GM11168 (cell line): ENCODE data around the gene WDTC1.

Experiments used
- in situ Hi-C: fragments of 300-500 bp; cut with MboI; formaldehyde crosslinking; loops from one replicate; pipeline ENCODE4 v1.12.0; 2022; ENCODE audit warnings: low sequenced_read_pairs; ENCODE audit not compliant: unreplicated experiment

The WDTC1 gene

DNA sequence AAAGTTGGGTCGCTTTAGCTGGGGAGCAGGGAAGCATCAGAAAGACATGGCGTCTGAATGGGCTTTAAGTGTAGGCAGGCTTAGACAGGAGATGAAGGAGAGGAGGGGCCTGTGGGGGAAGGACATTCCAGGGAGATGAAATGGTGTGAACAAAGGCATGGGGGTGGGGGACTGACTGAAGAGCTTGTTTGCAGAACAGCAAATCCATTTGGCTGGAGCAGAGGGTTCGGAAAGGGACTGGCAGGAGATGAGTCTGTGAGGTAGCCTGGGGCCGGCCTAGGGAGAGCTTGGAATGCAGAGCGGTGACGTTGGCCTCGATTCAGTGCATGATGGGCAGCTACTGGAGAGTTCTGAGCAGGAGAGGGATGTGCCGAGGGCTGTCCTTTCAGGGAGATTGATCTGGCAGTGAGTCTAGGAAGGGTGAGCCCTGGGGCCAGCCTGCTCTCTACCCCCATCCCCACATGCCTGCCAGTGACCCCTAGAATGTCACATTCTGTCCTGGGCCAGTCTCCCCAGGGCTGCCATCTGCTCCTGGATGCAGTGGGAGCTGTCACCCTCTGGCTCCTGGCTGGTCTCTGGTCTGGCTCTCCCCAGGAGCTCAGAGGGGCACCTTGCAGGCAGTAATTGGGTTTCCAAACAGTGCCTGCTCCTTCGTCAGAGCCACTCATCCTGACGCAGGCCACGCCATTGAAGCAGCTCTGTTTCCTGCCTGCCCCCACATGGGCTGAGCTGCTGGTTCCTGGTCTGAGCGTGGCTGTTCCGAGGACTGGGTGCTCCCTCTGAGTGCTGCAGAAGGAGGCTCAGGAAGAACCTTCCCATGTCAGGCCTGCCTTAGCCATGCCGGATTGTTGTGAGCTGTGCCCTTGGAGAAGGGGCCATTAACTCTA lies 65.2 kb downstream of the WDTC1 start:
- in situ Hi-C loops: loop anchor here (5.0 kb wide), 1 partner anchor 88 kb away; no protein-coding TSS in a partner anchor

DNA sequence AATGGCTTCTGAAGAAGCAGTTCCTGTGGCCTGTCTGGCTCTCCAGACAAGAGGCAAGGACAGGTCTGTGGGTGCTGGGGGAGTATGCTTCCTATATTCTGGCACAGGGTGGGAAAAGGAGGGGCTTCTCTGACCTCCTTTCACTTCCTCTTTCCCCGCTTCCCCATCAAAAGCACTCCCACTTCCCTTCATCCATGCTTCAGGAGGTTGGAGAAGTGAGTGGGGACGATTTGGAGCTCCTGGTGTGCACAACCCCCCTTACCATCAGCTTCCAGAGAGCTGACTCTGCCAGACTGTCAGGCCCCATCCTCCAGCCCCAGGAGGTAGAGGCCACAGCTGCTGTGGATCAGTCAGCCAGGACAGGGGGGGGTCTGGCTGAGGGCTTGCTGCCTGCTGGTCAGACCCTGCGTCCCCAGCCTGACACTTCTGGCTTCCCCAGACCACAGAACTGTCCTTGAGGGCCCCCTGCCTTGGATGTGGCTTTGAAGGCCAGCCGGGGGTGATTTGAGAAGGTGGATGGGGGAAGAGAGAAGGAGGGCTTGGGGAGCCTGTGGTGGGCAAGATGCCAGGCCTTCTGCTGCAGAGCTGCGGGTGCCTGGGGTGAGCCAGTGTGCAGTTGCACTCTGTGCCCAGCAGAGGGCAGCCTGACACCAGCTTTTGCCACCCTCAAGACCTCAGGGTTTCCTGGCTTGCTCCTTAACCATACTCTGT lies 66.1 kb downstream of the WDTC1 start:
- in situ Hi-C loops: loop anchor here (5.0 kb wide), 1 partner anchor 87 kb away; no protein-coding TSS in a partner anchor

DNA sequence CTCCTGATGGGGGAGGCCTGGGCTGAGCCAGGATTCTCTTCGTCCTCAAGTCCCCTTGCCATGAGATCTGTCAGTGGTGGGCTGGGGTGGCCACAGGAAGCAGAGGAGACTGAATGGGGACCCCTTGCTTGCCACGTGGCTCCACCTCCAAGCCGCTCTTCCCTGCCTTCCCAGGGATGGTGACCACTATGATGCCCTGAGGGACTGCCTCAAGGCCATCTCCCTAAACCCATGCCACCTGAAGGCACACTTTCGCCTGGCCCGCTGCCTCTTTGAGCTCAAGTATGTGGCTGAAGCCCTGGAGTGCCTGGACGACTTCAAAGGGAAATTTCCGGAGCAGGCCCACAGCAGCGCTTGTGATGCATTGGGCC lies 66.6 kb downstream of the WDTC1 start:
- in situ Hi-C loops: loop anchor here (5.0 kb wide), 1 partner anchor 86 kb away; no protein-coding TSS in a partner anchor

DNA sequence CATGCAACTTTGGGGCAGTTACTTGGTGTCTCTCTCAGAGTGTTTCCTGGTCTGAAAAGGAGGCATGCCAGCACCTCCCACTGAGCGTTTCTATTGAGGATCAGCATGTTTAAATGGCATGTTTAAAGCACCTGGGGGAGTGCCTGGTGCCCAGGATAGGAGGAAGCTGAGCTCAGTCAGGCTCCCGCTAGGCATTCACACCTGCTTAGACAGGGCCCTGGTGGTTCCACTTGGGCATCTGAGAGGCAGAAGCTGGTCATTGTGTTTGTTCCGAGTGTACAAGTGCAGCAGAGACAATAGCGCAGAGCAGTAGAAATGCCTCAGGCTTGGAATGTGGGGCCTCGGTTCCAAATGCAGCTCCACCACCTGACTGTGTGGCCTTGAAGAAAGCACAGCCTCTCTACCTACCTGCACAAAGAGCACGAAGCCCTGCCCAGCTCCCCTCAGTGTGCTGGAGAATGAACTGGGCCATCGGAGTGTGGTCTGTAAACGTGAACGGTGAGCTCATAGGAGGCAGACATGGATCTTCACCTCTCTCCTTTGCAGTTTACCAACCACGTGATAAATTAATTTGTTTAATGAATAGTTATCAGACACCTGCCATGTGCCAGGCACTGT lies 67.3 kb downstream of the WDTC1 start:
- in situ Hi-C loops: loop anchor here (5.0 kb wide), 1 partner anchor 86 kb away; no protein-coding TSS in a partner anchor

DNA sequence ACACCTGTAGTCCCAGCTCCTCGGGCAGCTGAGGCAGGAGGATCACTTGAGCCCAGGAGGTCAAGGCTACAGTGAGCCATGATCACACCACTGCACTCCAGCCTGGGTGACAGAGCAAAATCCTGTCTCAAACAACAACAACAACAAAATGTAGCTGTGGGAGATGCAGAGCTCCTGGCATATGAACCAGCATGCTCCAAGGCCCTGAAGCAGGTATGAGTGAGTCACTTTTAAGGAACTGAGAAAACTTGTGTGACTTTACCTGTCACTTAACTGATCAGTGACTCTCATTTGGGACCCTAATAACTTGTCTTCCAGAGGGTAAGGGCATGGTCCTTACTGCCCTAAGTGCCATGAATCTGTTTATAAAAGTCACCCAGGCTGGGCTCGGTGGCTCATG lies 68.2 kb downstream of the WDTC1 start:
- in situ Hi-C loops: loop anchor here (5.0 kb wide), 1 partner anchor 85 kb away; no protein-coding TSS in a partner anchor

DNA sequence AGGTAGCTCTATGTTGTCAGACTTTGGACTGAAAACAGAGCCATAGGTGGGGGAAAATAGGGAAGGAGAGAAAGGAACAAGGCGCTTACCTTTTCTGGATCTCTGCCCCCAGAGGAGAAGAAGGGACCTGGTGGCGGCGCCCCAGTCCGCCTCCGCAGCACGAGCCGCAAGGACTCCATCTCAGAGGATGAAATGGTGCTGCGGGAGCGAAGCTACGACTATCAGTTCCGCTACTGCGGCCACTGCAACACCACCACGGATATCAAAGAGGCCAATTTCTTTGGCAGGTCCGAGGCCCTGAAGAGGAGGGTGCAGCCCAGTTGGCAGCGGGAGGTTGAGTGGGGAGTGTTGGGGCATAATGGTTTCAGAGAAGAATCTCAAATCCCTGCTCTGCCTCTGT lies 69.1 kb downstream of the WDTC1 start:
- in situ Hi-C loops: loop anchor here (5.0 kb wide), 1 partner anchor 84 kb away; no protein-coding TSS in a partner anchor

DNA sequence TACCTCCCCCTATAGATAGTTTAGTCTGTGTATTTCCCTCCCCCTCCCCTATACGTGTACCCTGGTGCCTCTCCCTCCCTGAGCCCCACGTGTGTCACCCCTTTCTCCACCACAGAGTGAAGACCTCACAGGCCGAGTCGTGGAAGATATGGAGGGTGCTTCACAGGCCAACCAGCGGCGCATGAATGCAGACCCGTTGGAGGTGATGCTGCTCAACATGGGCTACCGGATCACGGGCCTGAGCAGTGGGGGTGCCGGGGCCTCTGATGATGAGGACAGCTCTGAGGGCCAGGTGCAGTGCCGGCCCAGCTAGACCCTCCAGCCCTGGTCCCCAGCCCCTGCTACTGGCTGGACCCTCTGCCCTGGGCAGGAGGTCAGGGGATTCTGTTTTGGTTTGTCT lies 71.6 kb downstream of the WDTC1 start:
- in situ Hi-C loops: no loop called here

DNA sequence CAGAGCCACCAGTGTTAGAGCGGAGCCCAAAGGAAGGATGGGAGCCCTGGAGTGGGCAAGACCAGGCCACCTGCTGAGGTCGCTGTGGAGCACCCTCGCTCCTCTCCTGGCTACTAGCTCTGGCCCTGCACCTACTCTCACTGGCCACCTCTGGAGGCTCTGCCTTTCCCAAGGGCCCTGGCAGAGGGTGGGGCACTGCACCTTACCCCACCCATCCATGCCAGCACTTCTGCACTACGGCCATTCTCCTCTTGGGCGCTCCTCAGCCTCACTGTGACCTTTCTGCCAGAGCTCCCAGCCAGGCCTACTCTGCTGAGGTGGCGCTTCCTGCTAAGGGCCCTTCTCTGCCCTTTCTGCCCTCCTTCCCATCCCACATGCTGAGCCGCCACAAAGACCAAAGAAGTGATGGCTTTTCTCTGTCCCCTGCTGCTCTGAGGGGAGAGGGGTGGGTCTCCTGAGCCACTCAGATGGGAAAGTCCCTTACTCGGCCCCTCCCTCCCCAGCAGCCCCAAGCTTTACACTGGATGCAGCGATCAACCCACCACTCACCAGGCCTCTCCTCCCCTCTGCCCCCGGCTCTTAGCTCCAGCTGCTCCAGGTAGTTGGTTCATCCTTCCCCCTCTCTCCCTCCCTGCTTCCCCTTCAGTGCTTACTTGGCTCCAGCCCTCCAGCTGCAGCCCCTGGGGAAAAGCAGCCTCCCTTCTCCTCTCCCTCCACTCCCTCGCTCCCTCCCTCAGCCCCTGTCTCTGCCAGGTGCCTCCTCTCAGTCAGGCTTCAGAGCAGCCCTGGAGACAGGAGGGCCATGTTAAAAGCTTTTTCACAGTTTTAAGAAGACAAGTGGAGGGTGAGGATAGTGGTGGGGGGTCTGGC lies 72.7 kb downstream of the WDTC1 start:
- in situ Hi-C loops: no loop called here

DNA sequence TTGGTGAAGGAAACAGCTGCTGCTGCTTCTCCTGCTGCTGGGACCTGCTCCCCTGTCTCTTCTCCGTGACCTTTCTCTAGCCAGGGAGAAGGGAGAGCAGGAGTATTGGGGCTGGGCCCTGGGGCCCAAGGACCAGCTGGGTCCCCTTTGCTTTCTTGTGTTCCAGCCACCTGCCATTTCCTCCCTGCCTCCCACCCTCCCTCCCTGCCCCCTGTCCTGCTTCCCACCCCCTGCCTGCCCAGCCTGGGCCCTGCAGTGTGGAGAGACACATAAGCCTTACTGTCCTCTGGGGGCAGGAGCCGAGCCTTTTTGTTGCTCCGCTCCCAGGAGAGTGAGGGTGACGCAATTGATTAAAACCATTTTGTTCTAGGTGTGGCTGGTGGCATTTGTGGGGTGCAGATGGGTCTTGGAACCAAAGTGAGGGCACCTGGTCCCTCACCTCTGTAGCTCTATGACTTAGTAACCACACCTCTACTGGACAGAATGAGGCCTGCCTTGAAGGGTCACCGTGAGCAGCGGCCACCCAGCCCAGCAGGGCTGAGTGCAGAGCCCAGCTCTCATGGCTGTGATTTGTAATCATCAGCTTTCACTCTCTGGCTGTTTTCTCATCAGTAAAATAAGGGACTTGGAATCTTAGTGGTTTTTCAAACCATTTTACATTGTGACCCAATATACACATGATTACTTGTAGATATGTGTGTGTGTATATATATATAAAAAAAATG lies 73.6 kb downstream of the WDTC1 start:
- in situ Hi-C loops: no loop called here

DNA sequence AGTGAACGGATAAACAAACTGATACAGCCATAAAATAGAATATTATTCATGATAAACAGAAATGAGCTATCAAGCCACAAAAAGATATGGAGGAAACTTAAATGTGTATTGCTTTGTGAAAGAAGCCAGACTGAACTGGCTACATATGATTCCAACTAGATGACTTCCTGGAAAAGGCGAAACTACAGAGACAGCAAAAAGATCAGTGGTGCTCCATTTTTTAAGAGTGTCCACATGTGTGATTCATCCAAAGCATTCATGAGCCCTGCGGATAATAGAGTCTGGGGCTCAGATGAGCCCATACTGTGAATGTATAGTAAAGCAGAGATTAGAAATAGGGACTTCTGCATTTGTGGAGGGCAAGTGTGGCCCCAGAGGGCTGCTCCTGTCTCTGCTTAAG lies 79.7 kb downstream of the WDTC1 start:
- in situ Hi-C loops: no loop called here

DNA sequence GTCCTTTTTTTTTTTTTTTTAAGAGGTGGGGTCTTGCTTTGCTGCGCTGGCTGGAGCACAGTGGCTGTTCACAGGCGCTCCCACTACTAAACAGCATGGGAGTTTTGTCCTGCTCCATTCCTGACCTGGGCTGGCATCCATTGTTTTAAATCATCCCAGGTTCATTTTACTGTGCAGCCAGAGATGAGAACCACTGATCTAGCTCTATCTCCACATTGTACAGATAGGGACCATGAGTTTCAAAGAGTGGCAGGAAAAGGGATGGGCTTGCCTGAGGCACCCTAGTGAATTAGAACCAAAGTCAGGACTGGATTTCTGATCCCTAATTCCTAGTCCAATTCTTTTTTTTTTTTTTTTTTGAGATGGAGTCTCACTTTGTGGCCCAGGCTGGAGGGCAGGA lies 80.3 kb downstream of the WDTC1 start:
- in situ Hi-C loops: no loop called here

DNA sequence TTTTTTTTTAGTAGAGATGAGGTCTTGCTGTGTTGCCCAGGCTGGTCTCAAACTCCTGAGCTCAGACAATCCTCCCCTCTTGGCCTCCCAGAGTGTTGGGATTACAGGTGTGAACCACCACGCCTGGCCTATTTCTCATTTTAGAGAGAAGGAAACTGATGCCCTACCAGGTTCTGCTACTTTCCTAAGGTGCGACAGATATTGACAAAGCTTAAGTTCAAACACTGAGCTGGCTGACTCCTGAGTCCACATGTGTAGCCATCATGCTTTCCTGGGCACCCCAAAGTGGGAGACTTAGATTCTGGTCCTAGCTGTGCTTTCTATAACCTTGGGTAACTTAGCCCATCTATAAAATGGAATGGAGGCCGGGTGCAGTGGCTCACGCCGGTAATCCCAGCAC lies 82.4 kb downstream of the WDTC1 start:
- in situ Hi-C loops: no loop called here

DNA sequence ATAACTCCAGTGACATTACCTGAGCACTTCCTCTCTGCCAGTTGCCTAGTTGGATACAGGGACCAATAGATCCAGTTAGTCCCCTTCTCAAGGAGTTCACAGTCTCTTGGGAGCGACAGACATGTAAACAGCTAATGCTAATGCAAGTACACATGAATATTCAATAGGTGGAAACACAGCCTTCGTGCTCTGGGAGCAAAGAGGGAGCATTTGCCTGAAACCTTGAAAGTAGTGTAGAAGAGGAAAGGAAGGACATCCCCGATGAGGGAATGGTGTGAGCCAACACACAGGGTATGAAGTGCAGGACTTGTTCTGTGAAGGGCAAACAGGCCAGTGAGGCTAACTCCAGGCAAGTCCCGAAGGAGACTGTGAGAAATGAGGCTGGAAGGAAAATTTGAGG lies 83.7 kb downstream of the WDTC1 start:
- in situ Hi-C loops: no loop called here

DNA sequence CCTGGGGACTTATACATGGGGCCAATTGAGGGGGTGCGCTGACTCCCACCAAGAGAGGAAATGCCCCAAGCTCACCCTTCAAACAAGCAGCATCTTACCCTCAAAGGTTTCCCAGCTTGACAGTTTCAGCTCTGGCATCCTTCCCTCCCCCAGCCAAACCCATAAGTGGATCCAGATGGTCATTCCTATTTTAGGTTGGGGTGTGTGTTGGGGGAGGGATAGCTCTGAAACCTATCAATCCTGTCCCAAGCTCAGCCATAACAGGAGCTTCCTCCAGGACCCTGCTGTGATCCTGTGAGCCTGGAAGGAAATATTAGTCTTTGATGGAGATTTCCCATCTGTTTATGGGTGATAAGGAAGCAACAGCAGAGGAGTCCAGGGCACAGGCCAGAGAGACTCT lies 84.2 kb downstream of the WDTC1 start:
- in situ Hi-C loops: no loop called here

DNA sequence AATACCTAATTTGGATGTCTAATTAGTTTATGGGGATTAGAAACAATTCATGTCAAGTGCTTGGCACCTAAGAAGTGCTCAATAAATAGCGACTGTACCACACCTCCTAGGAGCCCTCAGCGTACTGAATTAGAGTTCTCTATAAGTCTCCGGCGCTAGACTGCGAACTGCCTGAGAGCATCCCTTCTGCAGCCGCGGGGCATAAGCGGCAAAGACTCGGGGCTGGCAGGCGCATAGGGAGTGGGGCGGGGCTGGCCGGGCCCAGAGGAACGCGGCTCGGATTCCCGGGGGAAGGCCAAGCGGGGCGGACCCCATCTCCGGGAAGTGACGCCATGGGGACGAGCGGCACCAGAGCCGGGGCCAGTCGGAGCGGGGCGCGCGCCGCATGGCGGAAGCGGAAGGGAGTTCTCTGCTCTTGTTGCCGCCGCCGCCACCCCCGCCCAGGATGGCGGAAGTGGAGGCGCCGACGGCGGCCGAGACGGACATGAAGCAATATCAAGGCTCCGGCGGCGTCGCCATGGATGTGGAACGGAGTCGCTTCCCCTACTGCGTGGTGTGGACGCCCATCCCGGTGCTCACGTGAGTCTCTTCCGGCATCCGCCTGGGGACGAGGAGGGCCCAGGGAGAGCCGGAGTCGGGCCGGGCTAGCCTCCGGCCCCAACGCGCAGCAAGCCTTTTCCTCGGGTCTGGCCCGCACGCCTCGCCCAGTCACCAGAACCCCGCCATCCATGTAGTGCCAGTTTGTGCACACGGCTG lies 87.6 kb downstream of the WDTC1 start, which contains the start of gene TMEM222:
Gene TMEM222, plus strand, starts transcription at position 351 of the 756 bp plus-strand sequence. Its CDS starts 35 bp downstream, at position 386.
- in situ Hi-C loops: no loop called here

DNA sequence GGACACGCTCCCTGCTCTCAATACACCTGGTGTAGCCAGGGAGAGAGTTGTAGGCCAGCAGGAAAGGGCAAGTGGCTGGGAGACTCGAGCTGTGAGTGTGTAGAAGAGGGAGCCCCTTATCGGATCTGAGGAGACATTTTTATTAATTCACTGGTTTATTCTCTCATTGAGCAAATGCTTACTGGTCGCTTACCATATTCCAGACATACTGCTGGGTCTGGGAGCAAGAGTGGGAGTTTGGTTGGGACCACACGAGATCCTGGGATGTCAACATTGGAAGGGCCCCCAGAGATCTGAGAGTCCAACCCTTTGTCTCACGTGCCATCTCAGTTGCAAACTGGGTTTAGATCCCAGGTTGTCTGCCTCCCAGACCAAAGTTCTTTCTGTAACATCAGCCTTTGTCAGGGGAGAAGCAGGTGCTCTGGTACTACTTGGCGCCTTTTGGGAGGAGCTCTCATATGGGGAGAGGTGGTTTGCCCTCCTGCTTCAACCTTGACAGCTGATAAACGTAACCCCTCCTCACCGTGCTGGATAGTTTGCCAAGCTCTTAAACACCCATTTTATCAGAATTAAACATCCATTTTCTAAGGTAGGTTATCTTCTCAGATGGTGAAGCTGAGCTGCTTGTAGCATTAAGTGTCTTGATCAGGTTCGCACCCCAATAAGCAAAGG lies 88.3 kb downstream of the WDTC1 start:
- in situ Hi-C loops: no loop called here

DNA sequence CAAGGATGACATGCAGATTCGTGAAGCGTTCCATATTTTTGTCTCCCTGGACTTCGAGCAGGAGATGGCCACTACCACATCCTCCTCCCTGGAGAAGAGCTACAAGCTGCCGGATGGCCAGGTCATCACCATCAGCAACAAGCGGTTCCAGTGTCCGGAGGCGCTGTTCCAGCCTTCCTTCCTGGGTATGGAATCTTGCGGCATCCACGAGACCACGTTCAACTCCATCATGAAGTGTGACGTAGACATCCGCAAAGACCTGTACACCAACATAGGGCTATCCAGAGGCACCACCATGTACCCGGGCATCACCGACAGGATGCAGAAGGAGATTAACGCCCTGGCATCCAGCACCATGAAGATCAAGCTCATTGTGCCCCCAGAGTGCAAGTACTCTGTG lies 90.9 kb downstream of the WDTC1 start:
- in situ Hi-C loops: no loop called here

DNA sequence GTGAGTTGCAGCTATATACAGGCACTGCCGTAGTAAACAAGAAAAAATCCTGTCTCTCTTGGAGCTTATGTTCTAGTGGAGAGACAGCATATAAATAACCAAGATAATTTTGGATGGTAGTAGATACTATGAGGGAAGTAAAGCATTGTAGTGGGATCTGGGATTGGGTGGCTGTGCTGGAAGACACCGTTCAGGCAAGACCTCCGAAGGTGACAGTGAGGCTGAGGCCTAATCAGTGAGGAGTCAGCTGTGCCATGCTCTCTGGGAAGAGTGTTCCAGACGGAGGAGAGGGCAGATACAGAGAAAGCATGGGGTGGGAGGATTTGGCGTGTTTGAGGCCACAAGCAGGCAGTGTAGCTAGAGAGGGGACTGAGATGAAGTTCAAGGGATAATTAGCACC lies 93.5 kb downstream of the WDTC1 start:
- in situ Hi-C loops: no loop called here
